Stimulated activated CD8-positive, alpha-beta memory T cell treated with anti-CD3 and anti-CD28 coated beads, Interleukin-4, amount 100 ng/mL, for 1 hour (primary cell): ENCODE measurements around the gene SAMD1.

Experiments used
- DNase-seq, 2 donors: peaks; one replicate each; pipeline ENCODE4 v3.0.0-alpha.2; 2020; ENCODE audit warnings: low read depth in 2 of 2, low spot score in 1 of 2

Gene SAMD1

DNA sequence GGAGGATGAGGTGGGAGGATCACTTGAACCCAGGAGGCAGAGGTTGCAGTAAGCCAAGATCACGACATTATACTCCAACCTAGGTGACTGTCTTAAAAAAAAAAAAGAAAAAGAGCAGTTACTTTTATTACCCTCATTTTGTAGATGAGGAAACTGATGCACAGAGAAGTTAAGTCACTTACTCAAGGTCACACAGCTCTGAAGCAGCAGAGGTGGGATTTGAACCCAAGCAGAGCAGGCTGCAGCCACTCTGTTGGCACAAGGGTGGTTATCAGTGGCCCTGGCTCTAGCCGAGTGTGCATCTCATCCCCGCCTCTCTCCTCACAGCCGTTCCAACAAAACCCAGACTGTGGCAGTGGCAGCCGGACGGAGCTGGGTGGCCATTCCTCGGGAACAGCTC is 51.4 kb downstream of the SAMD1 start:
- no peak for DNase-seq
